Ovary (tissue), 9 donors: ENCODE results near the gene ACAD8. TPM values are rescaled to one million over a fixed set of nuclear protein-coding genes. Genes with fewer than 3 reads are reported as not detected.

Experiments used
- DNase-seq, 5 donors: peaks; one replicate each; pipeline ENCODE4 v3.0.0-alpha.2; 2019 to 2020
- H3K27ac ChIP-seq, 2 donors: fragments of 200-600 bp; one replicate each; pipeline versions ENCODE4 v1.5.1 to v1.8.0; 2019 to 2022
- H3K27me3 ChIP-seq: fragments of 200-600 bp; one replicate; pipeline ENCODE4 v1.8.0; 2022
- H3K36me3 ChIP-seq: fragments of 200-600 bp; sonication (generic); one replicate; pipeline ENCODE4 v1.5.1; 2019
- H3K4me1 ChIP-seq: one replicate; pipeline ENCODE4 v1.8.1; 2013; ENCODE audit warnings: mild to moderate bottlenecking, moderate library complexity; ENCODE audit not compliant: insufficient read depth
- H3K4me3 ChIP-seq: fragments of 200-600 bp; sonication (generic); one replicate; pipeline ENCODE4 v1.5.1; 2017
- H3K9me3 ChIP-seq, 2 donors: fragments of 200-600 bp in 1 of 2; sonication (generic) in 1 of 2; one replicate each; pipeline versions ENCODE4 v1.5.1 to v1.8.1; 2013 to 2019; ENCODE audit warnings: mild to moderate bottlenecking in 1 of 2, moderate library complexity in 1 of 2
- EP300 ChIP-seq: sonication (generic); formaldehyde crosslinking; IDR thresholded peaks from one replicate; pipeline ENCODE4 v1.6.1; 2017; ENCODE audit warnings: antibody characterized with exemption
- POLR2A ChIP-seq: fragments of 450-650 bp; IDR thresholded peaks from one replicate; pipeline ENCODE4 v1.6.1; 2017; ENCODE audit warnings: antibody characterized with exemption, mild to moderate bottlenecking, moderate library complexity
- WGBS, 3 donors: extraction: QIAGEN DNeasy Blood & Tissue Kit in 1 of 3; methylation state at CpG; one replicate each; pipeline versions ENCODE4 v1.1.5 to v1.1.7; 2013 to 2017; 5-methylcytosine and 5-hydroxymethylcytosine counted together
- intact Hi-C, 4 donors: fragments of 100-400 bp; cut with DNase I; formaldehyde crosslinking; loops; one replicate each; pipeline versions ENCODE4 v1.11.0 to v1.15.1; 2022 to 2023
- polyA plus RNA-seq, 2 donors: library from polyadenylated mRNA; stranded (reverse); fragments of 200-250 nt in 1 of 2; fragments of 350-450 nt in 1 of 2; fragmentation: Illumina TruSeq in 1 of 2; extraction: RNeasy Lipid Tissue Mini Kit (QIAGEN cat#74804) in 1 of 2; gene quantifications; one replicate each; pipeline ENCODE4 v1.2.3, GENCODE V29; 2013 to 2014
- total RNA-seq, 7 donors: library from RNA; depleted of rRNA in 2 of 7; stranded (reverse); fragments of >200 nt in 2 of 7; fragmentation: NEBNext Ultra II Directional in 3 of 7; extraction: Animal tissue kit (Norgen Biotek cat#: 25700) in 3 of 7; gene quantifications; one replicate each; pipeline versions ENCODE4 v1.1.0 to v1.2.4, GENCODE V29; 2016 to 2023
- TF ChIP-seq, protein P1 (sequence below), 3 donors: fragments of 450-650 bp in 2 of 3; fragments of 200-600 bp in 1 of 3; IDR thresholded peaks; one replicate each; pipeline versions ENCODE4 v1.5.1 to v1.8.0; 2016 to 2022; ENCODE audit warnings: antibody characterized with exemption in 3 of 3, mild to moderate bottlenecking in 1 of 3
- donor health status: DM: no; HTN: no; CAD: no; lungs with moderate emphysema.
- donor health status: DM: no; HTN: no; CAD: no.
- donor health status: Bipolar disorder and iron deficiency.
- donor health status: DM: yes; HTN: yes; CAD: no.
- donor health status: DM: no; HTN: no; CAD: no.
- donor health status: DM: yes; HTN: yes; CAD: no.

Gene ACAD8
- total and polyA plus RNA-seq, 9 donors = 14.4 to 27.5 (median 20.4) TPM

DNA sequence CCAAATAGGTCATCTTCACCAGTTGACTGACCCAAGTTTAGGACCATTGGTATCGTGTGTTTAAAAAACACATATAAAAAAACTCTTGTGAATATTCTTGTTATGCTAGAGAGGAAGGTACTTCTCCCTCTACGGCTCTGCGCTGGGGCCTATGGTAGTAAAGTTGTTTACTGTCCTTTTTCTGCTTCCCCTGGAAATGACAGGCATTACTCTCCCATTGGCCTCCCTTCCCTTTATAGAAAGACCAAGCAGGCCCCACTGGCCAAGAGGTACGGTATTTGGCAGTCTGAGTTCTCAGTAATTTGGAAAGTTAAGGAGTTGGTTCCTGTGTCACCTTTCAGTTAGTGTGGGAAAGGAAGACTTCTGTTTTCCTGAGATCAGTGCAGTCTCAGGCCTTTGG, 6.7 kb upstream of the ACAD8 start:
- no peak for DNase-seq
- Histone ChIP-seq H3K9me3 (no peaks in the 10 kb centered on the region), H3K4me3 (no peak overlapping the region), H3K36me3 (no peaks in the 10 kb centered on the region), H3K27me3 (no peaks in the 10 kb centered on the region), H3K27ac (no peak overlapping the region), H3K4me1 (no peaks in the 10 kb centered on the region)
- TF ChIP-seq EP300 = no peak
- TF ChIP-seq POLR2A = no peak
- TF ChIP-seq, protein P1, sequence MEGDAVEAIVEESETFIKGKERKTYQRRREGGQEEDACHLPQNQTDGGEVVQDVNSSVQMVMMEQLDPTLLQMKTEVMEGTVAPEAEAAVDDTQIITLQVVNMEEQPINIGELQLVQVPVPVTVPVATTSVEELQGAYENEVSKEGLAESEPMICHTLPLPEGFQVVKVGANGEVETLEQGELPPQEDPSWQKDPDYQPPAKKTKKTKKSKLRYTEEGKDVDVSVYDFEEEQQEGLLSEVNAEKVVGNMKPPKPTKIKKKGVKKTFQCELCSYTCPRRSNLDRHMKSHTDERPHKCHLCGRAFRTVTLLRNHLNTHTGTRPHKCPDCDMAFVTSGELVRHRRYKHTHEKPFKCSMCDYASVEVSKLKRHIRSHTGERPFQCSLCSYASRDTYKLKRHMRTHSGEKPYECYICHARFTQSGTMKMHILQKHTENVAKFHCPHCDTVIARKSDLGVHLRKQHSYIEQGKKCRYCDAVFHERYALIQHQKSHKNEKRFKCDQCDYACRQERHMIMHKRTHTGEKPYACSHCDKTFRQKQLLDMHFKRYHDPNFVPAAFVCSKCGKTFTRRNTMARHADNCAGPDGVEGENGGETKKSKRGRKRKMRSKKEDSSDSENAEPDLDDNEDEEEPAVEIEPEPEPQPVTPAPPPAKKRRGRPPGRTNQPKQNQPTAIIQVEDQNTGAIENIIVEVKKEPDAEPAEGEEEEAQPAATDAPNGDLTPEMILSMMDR (IDR thresholded peaks at IDR 0.05) = no peak
- WGBS, 3 donors = 70 to 80% (median 78%) methylated on average over 4 of the region's 4 CpGs
- intact Hi-C loops = no loop called here

DNA sequence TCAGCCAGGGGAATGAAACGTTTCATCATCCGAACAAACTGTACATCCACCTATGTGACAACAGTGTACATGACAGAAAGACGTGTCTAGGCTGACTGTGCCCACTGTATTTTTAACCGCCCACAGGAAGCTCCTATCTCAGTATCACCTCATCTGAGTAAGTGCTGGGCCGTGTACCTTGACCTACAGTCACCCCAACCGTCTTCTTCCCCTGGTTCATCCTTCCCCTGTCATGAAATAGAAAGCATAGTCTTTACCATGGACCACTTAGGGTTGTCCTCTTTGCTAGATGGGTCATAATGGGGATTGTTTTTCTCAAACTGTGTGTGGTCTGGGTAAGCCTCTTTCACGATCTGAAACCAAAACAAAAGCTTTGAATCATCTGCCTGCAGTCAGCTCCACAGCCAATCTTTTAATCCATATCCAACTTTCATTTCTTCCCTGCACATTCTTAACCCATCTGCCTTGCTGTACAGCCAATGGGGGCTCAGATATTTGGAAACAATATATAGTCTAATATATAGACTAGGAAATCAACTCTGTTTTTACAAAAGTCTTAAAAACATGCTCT, 4.4 kb upstream of the ACAD8 start:
- DNase-seq = no peak
- H3K4me3 ChIP-seq = no peak overlapping the region
- H3K9me3 ChIP-seq = no peaks in the 10 kb centered on the region
- intact Hi-C loops = no loop called here
- no peaks in the 10 kb centered on the region for H3K27me3 ChIP-seq
- no peaks in the 10 kb centered on the region for H3K36me3 ChIP-seq
- no peak for TF ChIP-seq POLR2A
- TF ChIP-seq EP300 = no peak
- TF ChIP-seq, protein P1 (IDR thresholded peaks at IDR 0.05) = no peak
- 34 to 44% (median 41%) methylated on average over 7 of the region's 7 CpGs for WGBS, 3 donors
- H3K4me1 ChIP-seq = peaks cover 3% of the 10 kb centered on the region
- H3K27ac ChIP-seq = no peak overlapping the region

DNA sequence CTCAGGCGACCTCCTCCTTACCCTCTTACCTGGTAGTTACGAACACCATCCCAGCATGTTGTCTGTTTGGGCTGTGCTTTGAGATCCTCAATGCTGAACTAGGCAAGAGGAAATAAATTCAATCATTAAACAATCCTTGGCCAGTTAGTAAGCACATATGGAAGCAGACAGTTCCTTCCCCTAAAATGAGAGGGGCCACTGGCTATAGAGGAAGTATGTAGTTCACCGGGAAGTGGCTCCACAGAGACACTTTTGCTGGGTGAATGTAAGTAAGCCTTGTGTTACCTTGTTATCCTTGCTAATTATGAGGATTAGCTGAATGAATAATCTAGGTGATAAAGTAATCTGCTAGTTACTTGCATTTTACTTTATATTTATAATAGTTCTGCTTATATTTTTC, 3.1 kb upstream of the ACAD8 start:
- TF ChIP-seq POLR2A (no peak), EP300 (no peak)
- TF ChIP-seq, protein P1 (IDR thresholded peaks at IDR 0.05) = no peak
- Histone ChIP-seq H3K27me3 (no peaks in the 10 kb centered on the region), H3K36me3 (no peaks in the 10 kb centered on the region), H3K9me3 (no peaks in the 10 kb centered on the region), H3K27ac (no peak overlapping the region), H3K4me1 (peaks cover 4% of the 10 kb centered on the region), H3K4me3 (no peak overlapping the region)
- DNase-seq = no peak
- intact Hi-C loops = no loop called here
- WGBS, 3 donors = 89 to 94% (median 92%) methylated on average over 3 of the region's 3 CpGs

DNA sequence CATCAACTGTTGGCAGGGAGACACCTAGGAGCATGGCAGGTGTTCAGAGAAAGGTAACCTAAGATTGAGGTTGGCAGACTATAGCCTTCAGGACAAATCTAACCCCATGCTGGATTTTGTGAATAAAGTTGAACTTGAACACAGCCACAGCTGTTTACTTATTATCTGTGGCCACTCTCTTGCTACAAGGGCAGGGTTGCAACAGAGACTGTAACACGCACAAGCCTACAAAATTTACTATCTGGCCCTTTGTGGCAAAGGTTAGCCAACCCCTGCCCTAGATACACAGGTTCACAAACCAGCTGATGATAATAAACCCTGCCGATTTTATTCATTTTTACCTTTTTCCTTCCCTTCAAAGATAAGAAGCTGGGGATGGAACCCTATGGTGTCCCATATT, 2.7 kb upstream of the ACAD8 start:
- Histone ChIP-seq H3K4me1 (peaks cover 4% of the 10 kb centered on the region), H3K27me3 (no peaks in the 10 kb centered on the region), H3K36me3 (no peaks in the 10 kb centered on the region), H3K4me3 (no peak overlapping the region), H3K27ac (no peak overlapping the region), H3K9me3 (no peaks in the 10 kb centered on the region)
- TF ChIP-seq POLR2A (no peak), EP300 (no peak)
- TF ChIP-seq, protein P1 (IDR thresholded peaks at IDR 0.05) = no peak
- intact Hi-C loops = no loop called here
- no peak for DNase-seq
- 85 to 90% (median 86%) methylated on average over 2 of the region's 2 CpGs for WGBS, 3 donors
